Neural cell (in vitro differentiated cells): Measurements from ENCODE around the gene KCTD16. TPM values are rescaled to one million over a fixed set of nuclear protein-coding genes. Genes with fewer than 3 reads are reported as not detected.

Experiments used
- H2AFZ ChIP-seq: fragments of 200-600, 300-800 bp; sonication (generic), shearing (Covaris generic); 2 replicates; pipeline ENCODE4 v1.6.0; 2014; ENCODE audit warnings: low read depth, mild to moderate bottlenecking, antibody characterized with exemption, low read length, moderate library complexity
- H3F3A ChIP-seq: fragments of 200-600 bp; shearing (Covaris generic); 2 replicates; pipeline ENCODE4 v1.6.1; 2016; ENCODE audit warnings: mild to moderate bottlenecking, moderate library complexity, mixed read lengths, antibody characterized with exemption, low read length; ENCODE audit not compliant: insufficient read depth, poor library complexity, severe bottlenecking
- H3K27ac ChIP-seq: fragments of 200-600, 300-800 bp; sonication (generic), shearing (Covaris generic); 2 replicates; pipeline ENCODE4 v1.5.1; 2014; ENCODE audit warnings: mild to moderate bottlenecking, low read length, moderate library complexity
- H3K27me3 ChIP-seq: fragments of 300-800, 200-600 bp; sonication (generic), shearing (Covaris generic); 2 replicates; pipeline ENCODE4 v1.6.0; 2014; ENCODE audit warnings: mild to moderate bottlenecking, low read depth, low read length, moderate library complexity; ENCODE audit not compliant: insufficient read depth
- H3K36me3 ChIP-seq: fragments of 300-800, 200-600 bp; sonication (generic), shearing (Covaris generic); 2 replicates; pipeline ENCODE4 v1.5.1; 2014; ENCODE audit warnings: mild to moderate bottlenecking, antibody characterized with exemption, low read length, moderate library complexity; ENCODE audit not compliant: insufficient read depth
- H3K4me2 ChIP-seq: fragments of 300-800, 200-600 bp; sonication (generic), shearing (Covaris generic); 2 replicates; pipeline ENCODE4 v1.6.0; 2014; ENCODE audit warnings: mild to moderate bottlenecking, low read length
- H3K4me3 ChIP-seq: fragments of 300-800, 200-600 bp; sonication (generic), shearing (Covaris generic); 2 replicates; pipeline ENCODE4 v1.5.1; 2014; ENCODE audit warnings: mild to moderate bottlenecking, low read length, moderate library complexity
- H3K79me2 ChIP-seq: fragments of 200-600 bp; shearing (Covaris generic); replicated peaks from 2 replicates; pipeline ENCODE4 v1.6.0; 2014; ENCODE audit warnings: mild to moderate bottlenecking, low read length, moderate library complexity; ENCODE audit not compliant: insufficient read depth
- H3K9ac ChIP-seq: fragments of 300-800, 200-600 bp; sonication (generic), shearing (Covaris generic); 2 replicates; pipeline ENCODE4 v1.6.1; 2016; ENCODE audit warnings: mild to moderate bottlenecking, low read length, mixed read lengths
- H3K9me2 ChIP-seq: fragments of 200-600 bp; shearing (Covaris generic); 2 replicates; pipeline ENCODE4 v1.6.1; 2016; ENCODE audit warnings: mild to moderate bottlenecking, low read length, mixed read lengths; ENCODE audit not compliant: insufficient read depth
- H3K9me3 ChIP-seq: fragments of 200-600, 300-800 bp; sonication (generic), shearing (Covaris generic); 2 replicates; pipeline ENCODE4 v1.6.1; 2016; ENCODE audit warnings: mild to moderate bottlenecking, mixed run types, low read length, moderate library complexity, mixed read lengths
- H4K20me1 ChIP-seq: fragments of 200-600 bp; shearing (Covaris generic); 2 replicates; pipeline ENCODE4 v1.6.1; 2016; ENCODE audit warnings: mild to moderate bottlenecking, mixed run types; ENCODE audit not compliant: insufficient read depth
- EP300 ChIP-seq: fragments of 450-650 bp; conservative IDR thresholded peaks from 2 replicates; pipeline ENCODE4 v1.6.1; 2014; ENCODE audit warnings: antibody characterized with exemption, mild to moderate bottlenecking, moderate library complexity; ENCODE audit not compliant: poor library complexity, severe bottlenecking
- EZH2 ChIP-seq: fragments of 200-600, 300-800 bp; shearing (Covaris generic), sonication (generic); IDR thresholded peaks from 2 replicates; pipeline ENCODE4 v1.6.1; 2014; ENCODE audit warnings: antibody characterized with exemption, low read length, borderline replicate concordance, mild to moderate bottlenecking; ENCODE audit not compliant: insufficient read depth, poor library complexity, severe bottlenecking
- MXI1 ChIP-seq: fragments of 450-650 bp; conservative IDR thresholded peaks from 2 replicates; pipeline ENCODE4 v1.6.1; 2014; ENCODE audit warnings: antibody characterized with exemption, mild to moderate bottlenecking; ENCODE audit not compliant: poor library complexity, severe bottlenecking
- POLR2AphosphoS5 ChIP-seq: IDR thresholded peaks from 2 replicates; pipeline ENCODE4 v1.6.1; 2012
- RAD21 ChIP-seq: fragments of 450-650 bp; conservative IDR thresholded peaks from 2 replicates; pipeline ENCODE4 v1.6.1; 2014; ENCODE audit warnings: antibody characterized with exemption, mild to moderate bottlenecking, moderate library complexity
- SMC3 ChIP-seq: fragments of 450-650 bp; conservative IDR thresholded peaks from 2 replicates; pipeline ENCODE4 v1.6.1; 2014; ENCODE audit warnings: antibody characterized with exemption, mild to moderate bottlenecking, moderate library complexity; ENCODE audit not compliant: poor library complexity
- TAF1 ChIP-seq: IDR thresholded peaks from 2 replicates; pipeline ENCODE4 v1.6.1; 2012; ENCODE audit warnings: low read depth
- polyA plus RNA-seq: library from polyadenylated mRNA; depleted of rRNA; stranded (reverse); fragments of >200 nt; gene quantifications from 2 replicates; pipeline ENCODE4 v1.2.3, GENCODE V29; 2014
- TF ChIP-seq, protein P1 (sequence below): fragments of 450-650 bp; IDR thresholded peaks from 2 replicates; pipeline ENCODE4 v1.5.1; 2014; ENCODE audit warnings: antibody characterized with exemption, mild to moderate bottlenecking, moderate library complexity; ENCODE audit not compliant: poor library complexity, severe bottlenecking
- TF ChIP-seq, protein P2 (sequence below): IDR thresholded peaks from 2 replicates; pipeline ENCODE4 v1.6.1; 2012; ENCODE audit warnings: borderline replicate concordance

The KCTD16 gene
- polyA plus RNA-seq, 1 donor from 2014 or later = 7.1 TPM

DNA sequence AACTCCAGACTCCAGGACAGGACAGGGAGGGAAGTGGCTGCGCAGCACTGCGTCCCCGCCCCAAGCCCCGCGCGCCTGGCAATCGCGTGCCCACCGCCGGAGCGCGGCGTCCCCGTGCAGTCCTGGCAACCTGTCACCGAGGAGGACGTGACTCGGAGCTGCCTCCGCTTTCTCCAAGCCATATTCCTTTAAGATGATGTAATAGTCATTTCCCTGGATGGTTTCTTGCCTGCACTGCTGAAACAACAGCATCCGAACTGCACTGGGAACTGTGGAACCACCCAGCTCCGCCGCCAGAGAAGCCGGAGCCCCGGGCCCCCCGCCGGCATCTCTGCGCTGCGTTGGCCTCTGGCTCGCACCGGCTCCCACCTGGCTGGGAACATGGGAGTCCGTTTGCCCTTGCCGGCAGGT lies 34.5 kb downstream of the KCTD16 start:
- no peaks in the 10 kb centered on the region for H3K79me2 ChIP-seq
- H3F3A ChIP-seq = no peaks in the 10 kb centered on the region
- H3K27ac ChIP-seq = peak overlapping the region; percentile 26
- H3K36me3 ChIP-seq = no peaks in the 10 kb centered on the region
- peak overlapping the region; percentile 69 for H3K4me3 ChIP-seq
- H2AFZ ChIP-seq = peak overlapping the region; percentile 34
- H3K4me2 ChIP-seq = peak overlapping the region; percentile 56
- H3K9me3 ChIP-seq = no peaks in the 10 kb centered on the region
- H3K9me2 ChIP-seq = no peaks in the 10 kb centered on the region
- no peaks in the 10 kb centered on the region for H4K20me1 ChIP-seq
- no peaks in the 10 kb centered on the region for H3K27me3 ChIP-seq
- TF ChIP-seq RAD21 (peak; percentile 47), EP300 (no peak), SMC3 (peak; percentile 62), MXI1 (peak; percentile 54), EZH2 (no peak), TAF1 (no peak), POLR2AphosphoS5 (no peak)
- TF ChIP-seq, protein P1, sequence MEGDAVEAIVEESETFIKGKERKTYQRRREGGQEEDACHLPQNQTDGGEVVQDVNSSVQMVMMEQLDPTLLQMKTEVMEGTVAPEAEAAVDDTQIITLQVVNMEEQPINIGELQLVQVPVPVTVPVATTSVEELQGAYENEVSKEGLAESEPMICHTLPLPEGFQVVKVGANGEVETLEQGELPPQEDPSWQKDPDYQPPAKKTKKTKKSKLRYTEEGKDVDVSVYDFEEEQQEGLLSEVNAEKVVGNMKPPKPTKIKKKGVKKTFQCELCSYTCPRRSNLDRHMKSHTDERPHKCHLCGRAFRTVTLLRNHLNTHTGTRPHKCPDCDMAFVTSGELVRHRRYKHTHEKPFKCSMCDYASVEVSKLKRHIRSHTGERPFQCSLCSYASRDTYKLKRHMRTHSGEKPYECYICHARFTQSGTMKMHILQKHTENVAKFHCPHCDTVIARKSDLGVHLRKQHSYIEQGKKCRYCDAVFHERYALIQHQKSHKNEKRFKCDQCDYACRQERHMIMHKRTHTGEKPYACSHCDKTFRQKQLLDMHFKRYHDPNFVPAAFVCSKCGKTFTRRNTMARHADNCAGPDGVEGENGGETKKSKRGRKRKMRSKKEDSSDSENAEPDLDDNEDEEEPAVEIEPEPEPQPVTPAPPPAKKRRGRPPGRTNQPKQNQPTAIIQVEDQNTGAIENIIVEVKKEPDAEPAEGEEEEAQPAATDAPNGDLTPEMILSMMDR = peak; percentile 24
- TF ChIP-seq, protein P2, sequence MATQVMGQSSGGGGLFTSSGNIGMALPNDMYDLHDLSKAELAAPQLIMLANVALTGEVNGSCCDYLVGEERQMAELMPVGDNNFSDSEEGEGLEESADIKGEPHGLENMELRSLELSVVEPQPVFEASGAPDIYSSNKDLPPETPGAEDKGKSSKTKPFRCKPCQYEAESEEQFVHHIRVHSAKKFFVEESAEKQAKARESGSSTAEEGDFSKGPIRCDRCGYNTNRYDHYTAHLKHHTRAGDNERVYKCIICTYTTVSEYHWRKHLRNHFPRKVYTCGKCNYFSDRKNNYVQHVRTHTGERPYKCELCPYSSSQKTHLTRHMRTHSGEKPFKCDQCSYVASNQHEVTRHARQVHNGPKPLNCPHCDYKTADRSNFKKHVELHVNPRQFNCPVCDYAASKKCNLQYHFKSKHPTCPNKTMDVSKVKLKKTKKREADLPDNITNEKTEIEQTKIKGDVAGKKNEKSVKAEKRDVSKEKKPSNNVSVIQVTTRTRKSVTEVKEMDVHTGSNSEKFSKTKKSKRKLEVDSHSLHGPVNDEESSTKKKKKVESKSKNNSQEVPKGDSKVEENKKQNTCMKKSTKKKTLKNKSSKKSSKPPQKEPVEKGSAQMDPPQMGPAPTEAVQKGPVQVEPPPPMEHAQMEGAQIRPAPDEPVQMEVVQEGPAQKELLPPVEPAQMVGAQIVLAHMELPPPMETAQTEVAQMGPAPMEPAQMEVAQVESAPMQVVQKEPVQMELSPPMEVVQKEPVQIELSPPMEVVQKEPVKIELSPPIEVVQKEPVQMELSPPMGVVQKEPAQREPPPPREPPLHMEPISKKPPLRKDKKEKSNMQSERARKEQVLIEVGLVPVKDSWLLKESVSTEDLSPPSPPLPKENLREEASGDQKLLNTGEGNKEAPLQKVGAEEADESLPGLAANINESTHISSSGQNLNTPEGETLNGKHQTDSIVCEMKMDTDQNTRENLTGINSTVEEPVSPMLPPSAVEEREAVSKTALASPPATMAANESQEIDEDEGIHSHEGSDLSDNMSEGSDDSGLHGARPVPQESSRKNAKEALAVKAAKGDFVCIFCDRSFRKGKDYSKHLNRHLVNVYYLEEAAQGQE = peak; percentile 63
- peak overlapping the region; percentile 62 for H3K9ac ChIP-seq

DNA sequence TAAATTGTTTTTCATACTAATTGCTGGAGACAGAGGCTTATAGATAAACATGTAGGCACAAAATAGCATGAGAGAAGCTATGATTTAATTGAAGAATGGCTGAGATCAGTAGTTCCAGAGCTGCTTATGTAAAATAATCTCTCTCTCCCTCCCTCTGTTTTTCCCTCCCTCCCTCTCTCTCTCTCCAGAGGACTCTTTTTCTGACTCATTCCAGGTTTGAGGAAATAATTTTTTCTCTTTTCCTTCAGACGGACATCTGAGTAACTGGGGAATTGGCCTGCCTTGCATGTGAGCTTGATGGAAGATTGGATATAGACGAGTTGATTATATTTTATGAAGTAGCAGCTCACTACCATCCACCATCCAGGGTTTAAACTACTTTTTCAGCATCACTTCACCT lies 35.5 kb downstream of the KCTD16 start:
- no peaks in the 10 kb centered on the region for H3K9me3 ChIP-seq
- no peaks in the 10 kb centered on the region for H3F3A ChIP-seq
- H3K9ac ChIP-seq = peak overlapping the region; percentile 62
- no peak overlapping the region for H2AFZ ChIP-seq
- H3K4me3 ChIP-seq = peak overlapping the region; percentile 69
- no peak for TF ChIP-seq EZH2
- no peaks in the 10 kb centered on the region for H3K9me2 ChIP-seq
- H4K20me1 ChIP-seq = no peaks in the 10 kb centered on the region
- no peak overlapping the region for H3K27ac ChIP-seq
- no peaks in the 10 kb centered on the region for H3K36me3 ChIP-seq
- H3K4me2 ChIP-seq = peak overlapping the region; percentile 46
- no peaks in the 10 kb centered on the region for H3K79me2 ChIP-seq
- H3K27me3 ChIP-seq = no peaks in the 10 kb centered on the region

DNA sequence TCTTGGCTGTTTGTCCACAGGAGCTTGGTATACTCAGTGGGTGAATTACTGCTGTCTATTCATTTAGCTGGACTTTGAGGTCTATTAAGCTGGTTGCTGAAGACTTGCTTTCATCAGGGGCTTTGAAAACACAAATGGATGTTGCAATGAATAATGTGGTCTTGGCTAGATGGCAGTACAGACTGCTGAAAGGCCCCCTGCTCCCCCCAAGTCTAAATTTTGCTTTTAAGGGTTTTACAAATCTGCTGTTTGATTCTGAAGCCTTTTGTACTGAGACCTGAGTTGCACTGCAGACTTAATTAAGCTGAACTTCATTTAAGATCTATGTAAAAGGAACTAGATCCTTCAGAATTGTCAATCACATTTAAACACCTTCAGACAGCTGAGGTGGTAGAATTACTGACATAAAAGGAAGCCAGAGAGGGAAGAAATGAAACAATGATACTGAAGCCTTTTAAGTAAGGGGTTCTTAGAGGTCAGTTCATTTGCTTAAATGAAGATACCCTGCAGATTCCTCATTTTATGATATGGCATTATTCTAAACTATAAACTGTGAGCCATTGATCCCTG lies 37.3 kb downstream of the KCTD16 start:
- Histone ChIP-seq H3F3A (no peaks in the 10 kb centered on the region), H2AFZ (no peak overlapping the region), H3K27ac (peak overlapping the region; percentile 39), H4K20me1 (no peaks in the 10 kb centered on the region), H3K36me3 (no peaks in the 10 kb centered on the region), H3K79me2 (no peaks in the 10 kb centered on the region), H3K9me3 (no peaks in the 10 kb centered on the region), H3K4me2 (peak overlapping the region; percentile 46), H3K9ac (peak overlapping the region; percentile 18), H3K9me2 (no peaks in the 10 kb centered on the region), H3K4me3 (peak overlapping the region; percentile 69), H3K27me3 (no peaks in the 10 kb centered on the region)
- TF ChIP-seq EP300 (peak; percentile 81), TAF1 (no peak), SMC3 (peak; percentile 82), MXI1 (no peak), POLR2AphosphoS5 (peak; percentile 22), RAD21 (peak; percentile 86), EZH2 (no peak)
- TF ChIP-seq, protein P2 = no peak
- TF ChIP-seq, protein P1 = peak; percentile 77
